ENCODE measurements around the gene ERC1.

The ERC1 gene

GRCh38 chr12:990661-991349 lies at the start of gene ERC1:
TSS of gene ERC1 (plus strand) at chr12:991223. CDS start at chr12:1027904, 36,681 bp downstream.
- DNase-seq (ENCODE audit: low read depth, low spot score): peak; percentile 28

DNA sequence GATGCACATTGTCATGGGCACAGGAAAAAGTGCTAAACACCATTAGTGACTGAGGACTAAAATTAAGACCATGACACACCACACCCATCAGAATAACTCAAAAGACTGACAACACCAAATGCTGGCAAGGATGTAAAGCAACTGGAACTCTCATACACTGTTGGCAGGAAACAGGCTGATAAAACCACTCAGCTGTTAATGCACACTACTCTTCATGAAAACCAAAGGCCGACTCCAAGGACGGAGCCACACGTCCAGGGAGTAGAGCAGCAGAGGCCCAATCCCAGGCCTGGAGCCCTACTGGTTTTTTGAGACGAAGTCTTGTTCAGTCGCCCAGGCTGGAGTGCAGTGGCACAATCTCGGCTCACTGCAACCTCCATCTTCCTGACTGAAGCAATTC lies 48.0 kb upstream of the ERC1 start:
- no peak for DNase-seq (ENCODE audit: low read depth, low spot score)

DNA sequence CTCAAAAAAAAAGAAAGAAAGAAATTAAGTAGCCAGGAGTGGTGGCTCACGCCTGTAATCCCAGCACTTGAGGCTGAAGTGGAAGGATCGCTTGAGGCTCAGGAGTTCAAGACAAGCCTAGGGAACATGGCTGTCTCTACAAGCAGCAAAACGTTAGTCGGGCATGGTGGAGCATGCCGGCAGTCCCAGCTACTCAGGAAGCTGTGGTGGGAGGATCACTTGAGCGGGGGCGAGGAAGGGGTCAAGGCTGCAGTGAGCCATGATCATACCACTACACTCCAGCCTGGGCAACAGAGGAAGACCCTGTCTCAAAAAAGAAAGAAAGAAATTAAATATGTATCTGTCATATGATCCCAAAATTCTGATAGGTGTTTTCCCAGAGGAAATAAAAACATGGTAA lies 46.8 kb upstream of the ERC1 start:
- DNase-seq (ENCODE audit: low read depth, low spot score): no peak

DNA sequence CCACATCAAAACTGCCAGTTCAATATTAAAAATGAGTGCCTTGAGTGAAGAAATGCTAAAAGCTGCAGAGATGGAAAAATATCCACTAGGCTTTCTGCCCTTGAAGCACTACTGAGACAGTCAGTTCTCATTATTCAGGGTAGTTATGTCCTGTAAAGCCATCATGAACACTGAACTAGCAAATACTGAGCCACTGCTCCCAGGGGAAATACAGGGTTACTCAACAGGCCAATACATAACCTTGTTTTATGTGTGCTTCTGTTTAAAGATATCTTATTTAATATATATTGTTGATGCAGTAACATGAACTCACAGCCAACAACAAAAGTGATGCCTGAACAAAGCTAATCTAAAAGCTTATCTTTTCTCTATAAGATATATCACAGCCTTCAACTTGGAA lies 44.8 kb upstream of the ERC1 start:
- DNase-seq (ENCODE audit: low read depth, low spot score): no peak

DNA sequence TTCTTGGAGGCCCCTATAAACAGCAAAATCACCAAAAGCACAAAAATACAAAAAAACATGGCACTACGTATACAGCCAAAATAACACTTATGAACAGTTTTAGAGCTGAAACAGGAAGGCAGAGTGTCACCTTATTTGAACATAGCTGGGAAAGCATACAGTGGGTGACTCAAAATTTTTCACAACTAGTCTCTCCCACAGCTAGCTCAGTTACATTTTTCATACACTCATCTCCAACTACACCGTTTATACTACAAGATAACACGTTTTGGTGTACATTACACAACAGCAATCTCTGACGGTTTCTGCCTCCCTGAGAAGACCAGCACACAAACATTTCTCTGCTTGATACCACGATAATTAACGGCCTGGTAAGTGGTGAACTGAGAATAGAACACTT lies 44.4 kb upstream of the ERC1 start:
- no peak for DNase-seq (ENCODE audit: low read depth, low spot score)

- DNase-seq (ENCODE audit: low read depth, low spot score): no peak
Measured at GRCh38 chr12:948238-948637, 42.8 kb upstream of the ERC1 start.

DNA sequence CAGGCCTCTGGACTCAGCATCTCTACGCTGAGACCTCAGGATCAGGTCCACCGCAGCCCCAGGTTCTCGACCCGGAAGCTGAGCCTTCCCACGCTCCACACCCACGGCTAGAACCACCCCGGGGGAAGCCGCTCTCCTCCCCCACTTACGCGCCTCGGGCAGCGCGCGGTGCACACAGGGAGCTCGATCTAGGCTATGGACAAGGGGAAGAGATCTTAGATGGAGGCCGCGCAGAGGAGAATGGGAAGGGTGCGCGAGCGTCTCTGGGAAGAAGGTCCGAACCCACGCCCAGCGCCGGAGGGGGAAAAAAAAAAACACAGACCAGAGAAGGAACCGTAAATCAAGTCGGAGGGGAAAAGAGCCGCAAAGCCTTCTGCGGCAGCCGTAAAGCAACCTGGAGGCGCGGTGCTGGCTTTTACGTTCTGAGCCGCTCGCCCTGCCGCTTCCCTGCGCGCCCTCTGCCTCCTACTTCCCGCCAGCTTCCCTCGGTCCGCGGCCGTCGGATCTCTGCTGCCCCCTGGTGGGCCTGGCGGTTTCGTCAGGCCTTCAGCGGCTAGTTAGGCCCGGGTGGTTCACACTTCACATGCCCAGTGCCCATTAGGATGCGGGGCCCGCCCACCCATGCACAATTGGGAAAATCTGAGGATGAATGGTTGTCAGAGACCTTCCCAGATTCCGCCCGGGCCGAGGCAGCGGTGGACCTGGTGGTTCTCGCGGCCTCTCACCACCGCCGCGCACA lies 41.4 kb upstream of the ERC1 start, which contains the start of gene RAD52:
Gene RAD52 (minus strand): TSS at position 242 of the 739 bp plus-strand sequence. CDS start 16,636 bp downstream, outside the sequence.
- peak; percentile 96 for DNase-seq (ENCODE audit: low read depth, low spot score)

- DNase-seq (ENCODE audit: low read depth, low spot score): no peak
Measured at GRCh38 chr12:951176-951575, 39.8 kb upstream of the ERC1 start.

DNA sequence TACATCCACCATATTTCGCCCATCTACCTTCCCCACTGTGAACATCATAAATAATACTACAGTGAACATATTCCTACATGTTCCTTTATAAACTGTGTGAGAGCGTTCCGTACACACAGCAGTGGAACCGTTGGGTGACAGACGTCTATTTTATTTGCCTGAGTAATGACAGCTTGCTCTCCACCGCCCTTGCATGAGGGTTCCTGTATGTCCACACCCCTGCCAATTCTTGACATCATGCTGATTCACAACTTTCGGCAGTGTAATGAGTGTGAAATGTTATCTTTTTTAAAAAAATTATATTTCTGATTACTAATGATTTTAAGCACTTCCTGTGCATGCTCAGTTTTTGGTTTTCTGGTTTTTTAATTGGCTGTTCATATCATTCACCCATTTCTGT lies 37.2 kb upstream of the ERC1 start:
- DNase-seq (ENCODE audit: low read depth, low spot score): no peak

DNA sequence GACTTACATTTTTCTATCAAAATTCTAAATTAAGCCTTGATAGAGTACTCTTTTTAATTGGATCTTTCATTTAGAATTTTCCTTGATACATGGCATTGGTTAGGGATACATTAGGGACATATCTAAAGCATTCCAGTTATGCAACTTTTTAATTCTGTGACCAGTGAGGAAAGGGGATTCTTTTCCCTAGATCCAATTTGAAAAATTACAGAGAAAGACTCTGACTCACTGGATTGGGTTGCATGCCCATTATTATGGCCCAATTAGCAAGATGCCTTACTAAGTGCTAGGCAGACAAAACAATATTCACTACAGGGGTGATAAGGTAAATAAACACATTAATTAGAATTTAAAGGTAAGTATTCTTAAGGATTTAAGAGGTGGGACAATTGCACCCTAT lies 36.3 kb upstream of the ERC1 start:
- DNase-seq (ENCODE audit: low read depth, low spot score): no peak

- no peak for DNase-seq (ENCODE audit: low read depth, low spot score)
Measured at GRCh38 chr12:955939-956338, 35.1 kb upstream of the ERC1 start.

DNA sequence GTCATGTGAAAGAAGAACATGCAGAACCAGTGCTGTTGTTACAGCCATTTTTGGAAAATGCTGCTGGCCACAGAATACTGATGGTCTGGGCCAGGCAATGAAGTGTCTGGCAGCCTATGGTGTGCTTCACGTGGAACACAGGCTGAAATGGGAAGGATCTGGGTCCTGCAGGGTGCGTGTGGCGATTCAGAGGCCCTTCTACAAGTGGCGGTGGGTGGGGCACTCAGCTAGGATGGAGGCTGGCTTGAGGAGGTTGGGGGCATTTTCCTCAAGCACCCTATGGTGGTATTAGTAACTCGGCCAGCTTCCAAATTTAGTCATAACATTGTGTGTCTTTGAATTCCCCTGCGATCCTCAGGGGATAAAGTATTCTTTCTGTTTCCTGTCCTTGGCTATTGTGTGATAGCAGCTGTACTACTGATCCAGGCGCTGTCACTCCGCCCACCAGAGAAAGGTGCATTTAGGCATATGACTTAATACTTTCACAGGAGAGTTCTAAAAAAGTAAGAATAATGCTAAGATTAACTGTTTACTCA lies 32.4 kb upstream of the ERC1 start:
- DNase-seq (ENCODE audit: low read depth, low spot score): no peak

DNA sequence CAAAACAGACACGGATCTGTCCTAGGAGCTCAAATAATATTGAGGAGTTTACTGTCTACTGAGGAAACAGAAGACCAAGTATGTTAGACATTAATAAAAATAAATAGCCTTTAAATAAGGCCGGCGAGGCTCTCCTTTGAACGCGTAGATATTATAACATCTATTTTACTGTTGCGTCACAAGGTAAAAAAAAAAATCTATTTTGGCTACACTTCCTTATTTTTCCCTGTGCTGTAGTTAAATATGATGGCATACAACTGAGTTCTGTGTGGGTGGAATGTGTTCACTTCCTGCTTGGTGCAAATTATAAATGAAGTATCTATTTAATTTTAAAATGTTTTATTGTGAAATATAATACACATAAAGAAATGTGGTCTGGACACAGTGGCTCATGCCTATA lies 24.3 kb upstream of the ERC1 start:
- DNase-seq (ENCODE audit: low read depth, low spot score): no peak

- no peak for DNase-seq (ENCODE audit: low read depth, low spot score)
Measured at GRCh38 chr12:967641-968040, 23.4 kb upstream of the ERC1 start.

- no peak for DNase-seq (ENCODE audit: low read depth, low spot score)
Measured at GRCh38 chr12:968545-968944, 22.5 kb upstream of the ERC1 start.

DNA sequence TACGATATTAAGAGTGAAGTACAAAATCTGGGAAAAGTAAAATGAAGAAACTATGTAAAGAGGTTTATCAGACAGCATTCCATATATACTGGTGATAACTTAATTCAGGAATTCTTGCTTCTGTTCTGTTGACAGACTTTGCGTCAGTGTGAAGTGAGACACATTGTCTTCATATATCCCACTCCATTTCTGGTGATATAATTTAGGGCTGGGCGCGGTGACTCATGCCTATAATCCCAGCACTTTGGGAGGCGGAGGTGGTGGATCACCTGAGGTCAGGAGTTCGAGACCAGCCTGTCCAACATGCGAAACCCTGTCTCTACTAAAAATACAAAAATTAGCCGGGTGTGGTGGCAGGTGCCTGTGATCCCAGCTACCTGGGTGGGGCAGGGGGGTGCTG lies 21.2 kb upstream of the ERC1 start:
- no peak for DNase-seq (ENCODE audit: low read depth, low spot score)

DNA sequence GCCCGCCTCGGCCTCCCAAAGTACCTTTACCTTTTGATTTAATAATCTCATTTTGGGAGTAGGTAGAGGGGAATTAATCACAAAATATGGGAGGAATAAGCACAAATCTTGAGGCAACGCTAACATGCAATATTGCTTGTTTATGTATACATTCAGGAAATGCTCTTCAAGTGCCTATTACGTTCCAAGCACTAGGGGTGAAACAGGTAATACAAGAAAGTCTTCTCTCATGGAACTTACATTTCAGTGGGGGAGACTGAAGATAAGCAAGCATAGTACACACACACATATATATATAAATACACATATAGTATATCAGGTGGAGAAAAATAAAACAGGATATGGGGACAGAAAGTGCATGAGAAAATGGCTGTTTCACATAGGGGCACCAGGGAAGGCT lies 19.0 kb upstream of the ERC1 start:
- DNase-seq (ENCODE audit: low read depth, low spot score): no peak

DNA sequence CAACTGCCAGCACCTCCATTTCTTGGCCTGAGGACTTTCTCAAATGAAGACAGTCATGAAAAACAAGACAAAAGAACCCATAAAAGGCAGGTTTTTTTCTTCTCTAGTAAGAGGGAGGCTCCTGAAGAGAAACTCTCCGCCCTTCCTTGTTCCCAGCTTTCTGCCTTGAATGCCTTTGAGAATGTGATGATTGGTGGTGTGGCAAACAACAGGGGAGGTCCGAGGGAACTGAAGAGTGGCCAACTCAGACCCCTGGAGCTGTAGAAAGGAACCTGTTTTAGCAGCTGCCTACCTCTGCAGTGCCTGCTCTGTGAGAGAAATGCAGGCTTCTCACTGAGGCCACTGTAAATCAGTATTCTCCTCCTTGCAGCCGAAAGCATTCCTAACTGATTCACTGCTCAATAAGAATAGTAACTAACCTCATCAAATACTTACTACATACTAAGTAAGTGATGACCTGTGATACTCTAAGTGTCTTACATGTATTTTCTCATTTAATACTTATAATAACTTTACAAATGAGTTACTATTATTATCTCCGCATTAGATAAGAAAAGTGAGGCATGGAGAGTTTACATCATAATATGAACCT lies 16.7 kb upstream of the ERC1 start:
- DNase-seq (ENCODE audit: low read depth, low spot score): no peak

DNA sequence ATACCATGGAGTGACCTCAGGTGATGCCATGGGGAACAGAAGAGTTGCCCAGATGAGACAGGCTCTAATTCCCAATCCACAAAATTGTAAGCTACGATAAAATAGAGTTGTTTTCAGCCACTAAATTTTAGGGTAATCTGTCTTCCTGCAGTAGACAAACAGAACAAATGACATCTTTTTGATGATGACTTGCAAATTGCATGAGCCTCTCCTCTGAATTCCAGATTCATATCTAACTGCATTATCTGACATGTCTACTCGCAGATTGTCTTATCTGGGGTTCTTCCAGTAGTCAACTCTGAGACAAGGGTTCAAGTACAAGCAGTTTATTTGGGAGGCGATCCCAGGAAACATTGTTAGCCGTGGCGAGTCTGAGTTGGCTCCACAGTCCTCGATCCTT lies 14.4 kb upstream of the ERC1 start:
- DNase-seq (ENCODE audit: low read depth, low spot score): no peak

GRCh38 chr12:977156-977555 lies 13.9 kb upstream of the ERC1 start:
- no peak for DNase-seq (ENCODE audit: low read depth, low spot score)

- no peak for DNase-seq (ENCODE audit: low read depth, low spot score)
Measured at GRCh38 chr12:979349-979748, 11.7 kb upstream of the ERC1 start.

GRCh38 chr12:981176-981828 lies 9.7 kb upstream of the ERC1 start:
- no peak for DNase-seq (ENCODE audit: low read depth, low spot score)
